Uterus (tissue), 2 donors: ENCODE measurements around the gene MINDY4.

ENCODE experiments used
- CTCF ChIP-seq, 4 experiments: fragments of 200-600 bp in 2 of 4; fragments of 450-650 bp in 2 of 4; sonication (generic) in 2 of 4; IDR thresholded peaks; one replicate each; pipeline ENCODE4 v1.5.1; 2016 to 2019; ENCODE audit warnings: antibody characterized with exemption in 4 of 4, mild to moderate bottlenecking in 2 of 4, moderate library complexity in 1 of 4
- POLR2A ChIP-seq, 2 donors: fragments of 450-650 bp; IDR thresholded peaks; one replicate each; pipeline ENCODE4 v1.6.1; 2016; ENCODE audit warnings: antibody characterized with exemption in 2 of 2, mild to moderate bottlenecking in 1 of 2, moderate library complexity in 1 of 2

- TF ChIP-seq CTCF (IDR thresholded peaks at IDR 0.05) (no peak), POLR2A (IDR thresholded peaks at IDR 0.05) (no peak)
Observed at GRCh38 chr7:30893357-30893756, 122.1 kb downstream of the MINDY4 start.
